Retinal pigment epithelial cell (primary cell): ENCODE data around the gene GRIA4.

Source experiments
- DNase-seq: peaks from one replicate; pipeline ENCODE4 v3.0.0-alpha.2; 2010; ENCODE audit warnings: low read depth
- H3K4me3 ChIP-seq: 2 replicates; pipeline ENCODE4 v1.5.1; 2011; ENCODE audit warnings: mild to moderate bottlenecking, low read length, control low read depth, moderate library complexity
- TF ChIP-seq, protein P1 (sequence below): conservative IDR thresholded peaks from 2 replicates; pipeline ENCODE4 v1.5.1; 2011; ENCODE audit warnings: low read depth, low read length, control low read depth, inconsistent platforms

The GRIA4 gene

GRCh38 chr11:105918039-105918438 is 308.2 kb downstream of the GRIA4 start:
- DNase-seq = no peak
- TF ChIP-seq, protein P1, sequence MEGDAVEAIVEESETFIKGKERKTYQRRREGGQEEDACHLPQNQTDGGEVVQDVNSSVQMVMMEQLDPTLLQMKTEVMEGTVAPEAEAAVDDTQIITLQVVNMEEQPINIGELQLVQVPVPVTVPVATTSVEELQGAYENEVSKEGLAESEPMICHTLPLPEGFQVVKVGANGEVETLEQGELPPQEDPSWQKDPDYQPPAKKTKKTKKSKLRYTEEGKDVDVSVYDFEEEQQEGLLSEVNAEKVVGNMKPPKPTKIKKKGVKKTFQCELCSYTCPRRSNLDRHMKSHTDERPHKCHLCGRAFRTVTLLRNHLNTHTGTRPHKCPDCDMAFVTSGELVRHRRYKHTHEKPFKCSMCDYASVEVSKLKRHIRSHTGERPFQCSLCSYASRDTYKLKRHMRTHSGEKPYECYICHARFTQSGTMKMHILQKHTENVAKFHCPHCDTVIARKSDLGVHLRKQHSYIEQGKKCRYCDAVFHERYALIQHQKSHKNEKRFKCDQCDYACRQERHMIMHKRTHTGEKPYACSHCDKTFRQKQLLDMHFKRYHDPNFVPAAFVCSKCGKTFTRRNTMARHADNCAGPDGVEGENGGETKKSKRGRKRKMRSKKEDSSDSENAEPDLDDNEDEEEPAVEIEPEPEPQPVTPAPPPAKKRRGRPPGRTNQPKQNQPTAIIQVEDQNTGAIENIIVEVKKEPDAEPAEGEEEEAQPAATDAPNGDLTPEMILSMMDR = no peak

DNA sequence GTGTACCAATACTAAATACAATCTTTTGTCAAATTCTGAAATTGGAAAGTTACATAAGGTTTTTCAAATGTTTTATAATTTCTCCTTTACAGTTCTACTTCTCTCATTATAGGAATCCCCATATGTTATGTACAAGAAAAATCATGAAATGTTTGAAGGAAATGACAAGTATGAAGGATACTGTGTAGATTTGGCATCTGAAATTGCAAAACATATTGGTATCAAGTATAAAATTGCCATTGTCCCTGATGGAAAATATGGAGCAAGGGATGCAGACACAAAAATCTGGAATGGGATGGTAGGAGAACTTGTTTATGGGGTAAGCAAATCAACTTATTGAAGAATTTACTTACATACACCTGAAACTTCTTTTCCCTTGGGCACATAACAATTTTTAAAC is 308.7 kb downstream of the GRIA4 start:
- TF ChIP-seq, protein P1 = no peak
- no peak for DNase-seq
- no peak overlapping the region for H3K4me3 ChIP-seq

More at GRCh38 chr11:105918039-105918438, 308.2 kb downstream of the GRIA4 start:
- H3K4me3 ChIP-seq = no peak overlapping the region

- TF ChIP-seq, protein P1 = no peak
- DNase-seq = no peak
- no peak overlapping the region for H3K4me3 ChIP-seq
Observed at GRCh38 chr11:105923252-105923651, 313.4 kb downstream of the GRIA4 start.

DNA sequence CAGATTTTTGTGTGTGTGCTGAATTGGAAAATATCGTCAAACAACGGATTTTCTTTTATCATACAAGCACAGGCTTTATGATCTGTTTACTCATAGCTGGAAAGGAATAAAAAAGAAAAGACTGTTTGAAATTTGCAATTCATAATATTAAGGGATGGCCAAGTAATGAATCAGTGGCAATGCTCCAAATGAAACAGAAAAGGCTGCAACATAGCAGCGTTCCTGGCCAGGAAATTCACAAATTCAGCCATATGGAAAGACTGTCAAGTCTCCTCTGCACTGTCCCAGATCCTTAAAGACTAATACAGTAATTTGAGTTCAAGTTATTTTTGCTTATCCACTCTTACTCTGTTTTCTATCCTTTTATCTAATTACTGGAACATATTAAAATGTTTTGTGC is 313.9 kb downstream of the GRIA4 start:
- TF ChIP-seq, protein P1 = no peak
- DNase-seq = no peak
- no peak overlapping the region for H3K4me3 ChIP-seq

GRCh38 chr11:105929084-105929955 is 319.4 kb downstream of the GRIA4 start:
- no peak for DNase-seq
- TF ChIP-seq, protein P1 = no peak
- no peak overlapping the region for H3K4me3 ChIP-seq

DNA sequence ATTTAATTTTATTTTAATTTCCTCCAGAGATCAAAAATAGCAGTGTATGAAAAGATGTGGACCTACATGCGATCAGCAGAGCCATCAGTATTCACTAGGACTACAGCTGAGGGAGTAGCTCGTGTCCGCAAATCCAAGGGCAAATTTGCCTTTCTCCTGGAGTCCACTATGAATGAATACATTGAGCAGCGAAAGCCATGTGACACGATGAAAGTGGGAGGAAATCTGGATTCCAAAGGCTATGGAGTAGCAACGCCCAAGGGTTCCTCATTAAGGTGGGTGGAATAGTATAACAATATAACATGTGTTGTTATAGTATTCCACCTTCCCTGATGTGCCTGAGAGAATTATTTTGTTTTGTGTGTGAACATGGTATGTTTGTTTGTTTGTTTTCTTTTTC is 323.8 kb downstream of the GRIA4 start:
- no peak overlapping the region for H3K4me3 ChIP-seq
- TF ChIP-seq, protein P1 = no peak
- no peak for DNase-seq

DNA sequence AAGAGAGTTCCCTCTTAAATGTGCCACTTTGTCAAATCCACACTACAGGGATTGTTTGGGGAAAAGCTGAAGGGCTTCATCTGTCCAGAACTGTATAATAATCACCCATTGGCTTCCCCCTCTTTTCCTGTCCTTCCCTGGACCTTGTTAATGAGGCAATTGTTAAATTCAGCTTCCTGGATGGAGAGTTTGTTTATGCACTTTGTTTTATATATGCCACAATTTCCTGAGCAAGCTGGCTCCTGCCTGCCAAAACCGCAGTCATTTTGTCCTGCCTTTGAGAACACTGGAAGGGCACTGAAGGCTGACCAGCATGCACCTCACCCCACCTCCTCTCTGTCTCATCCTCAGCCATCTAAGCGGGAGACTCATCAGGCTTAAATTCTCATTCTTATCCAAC is 325.9 kb downstream of the GRIA4 start:
- no peak for DNase-seq
- TF ChIP-seq, protein P1 = no peak
- no peak overlapping the region for H3K4me3 ChIP-seq
